ENCODE results near the gene CLEC7A.
A peak's percentile ranks its signal among the peaks of the same experiment; 100 is the strongest.

Gene CLEC7A

DNA sequence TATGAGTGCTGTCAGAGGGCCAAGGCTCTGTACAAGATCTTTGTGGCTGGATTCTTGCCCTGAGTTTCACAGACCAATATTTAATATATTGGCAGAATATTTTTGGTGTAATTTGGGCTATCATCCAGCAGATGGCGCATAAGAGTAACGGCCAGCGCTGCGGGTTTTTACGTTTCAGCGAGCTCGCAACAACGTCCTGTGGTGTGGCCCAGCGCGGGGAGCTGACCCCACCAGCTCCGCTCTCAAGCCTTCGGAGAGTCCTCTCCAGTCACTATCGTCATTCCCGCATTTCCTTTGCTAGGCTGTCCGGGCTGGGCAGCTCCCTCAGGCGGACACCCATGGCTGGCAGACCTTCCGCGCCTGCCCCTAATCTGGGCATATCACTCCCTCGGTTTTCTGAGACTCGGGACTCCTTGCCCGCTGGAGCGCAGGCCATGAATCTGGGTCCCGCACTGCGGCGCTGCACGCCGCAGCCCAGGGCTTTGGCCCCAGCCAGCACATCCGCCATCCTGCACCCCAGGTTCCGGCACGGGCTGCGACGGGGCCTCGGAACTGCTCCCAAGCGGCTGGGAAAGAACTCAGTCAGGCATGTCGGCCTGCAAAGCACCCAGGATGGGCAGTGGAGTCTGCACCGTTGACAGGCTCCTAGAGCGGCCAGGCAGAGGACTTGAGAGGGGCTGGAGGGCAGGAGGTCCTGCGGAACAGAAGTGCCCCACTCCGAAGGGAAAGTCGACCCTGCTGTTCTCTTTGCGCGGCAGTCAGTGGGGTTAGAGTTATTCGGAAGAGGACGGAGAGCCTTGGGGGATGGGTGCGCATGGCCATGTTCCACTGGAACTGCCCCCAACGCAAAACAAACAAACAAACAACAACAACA is 23.5 kb upstream of the CLEC7A start:
- H3K79me2 ChIP-seq (ENCODE audit: insufficient read depth, low read length), result no peaks in the 10 kb centered on the region
- no peak overlapping the region for H2AFZ ChIP-seq (ENCODE audit: low read depth, low read length, severe bottlenecking)
- no peak overlapping the region for H3K9ac ChIP-seq (ENCODE audit: low read length)
- H3K9me2 ChIP-seq (replicated peaks; ENCODE audit: insufficient read depth, low read length), result no peaks in the 10 kb centered on the region
- no peaks in the 10 kb centered on the region for H4K20me1 ChIP-seq (ENCODE audit: low read depth, low read length)
- H3K9me3 ChIP-seq (ENCODE audit: insufficient read depth, low read length), result no peaks in the 10 kb centered on the region
- no peaks in the 10 kb centered on the region for H3K27me3 ChIP-seq (ENCODE audit: low read length)
- no peak overlapping the region for H3K4me3 ChIP-seq (ENCODE audit: insufficient read depth, low read length, poor library complexity, severe bottlenecking)
- H3K4me2 ChIP-seq (ENCODE audit: low read depth, low read length, poor library complexity, severe bottlenecking), result no peak overlapping the region
- no peaks in the 10 kb centered on the region for H3F3A ChIP-seq (ENCODE audit: insufficient read depth)
- TF ChIP-seq, protein P1, sequence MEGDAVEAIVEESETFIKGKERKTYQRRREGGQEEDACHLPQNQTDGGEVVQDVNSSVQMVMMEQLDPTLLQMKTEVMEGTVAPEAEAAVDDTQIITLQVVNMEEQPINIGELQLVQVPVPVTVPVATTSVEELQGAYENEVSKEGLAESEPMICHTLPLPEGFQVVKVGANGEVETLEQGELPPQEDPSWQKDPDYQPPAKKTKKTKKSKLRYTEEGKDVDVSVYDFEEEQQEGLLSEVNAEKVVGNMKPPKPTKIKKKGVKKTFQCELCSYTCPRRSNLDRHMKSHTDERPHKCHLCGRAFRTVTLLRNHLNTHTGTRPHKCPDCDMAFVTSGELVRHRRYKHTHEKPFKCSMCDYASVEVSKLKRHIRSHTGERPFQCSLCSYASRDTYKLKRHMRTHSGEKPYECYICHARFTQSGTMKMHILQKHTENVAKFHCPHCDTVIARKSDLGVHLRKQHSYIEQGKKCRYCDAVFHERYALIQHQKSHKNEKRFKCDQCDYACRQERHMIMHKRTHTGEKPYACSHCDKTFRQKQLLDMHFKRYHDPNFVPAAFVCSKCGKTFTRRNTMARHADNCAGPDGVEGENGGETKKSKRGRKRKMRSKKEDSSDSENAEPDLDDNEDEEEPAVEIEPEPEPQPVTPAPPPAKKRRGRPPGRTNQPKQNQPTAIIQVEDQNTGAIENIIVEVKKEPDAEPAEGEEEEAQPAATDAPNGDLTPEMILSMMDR (IDR thresholded peaks at IDR 0.05; ENCODE audit: insufficient read depth, low read length, poor library complexity, severe bottlenecking), result peak; percentile 34
- TF ChIP-seq EZH2phosphoT487 (conservative IDR thresholded peaks at IDR 0.05; ENCODE audit: low read length), result no peak
- no peak overlapping the region for H3K27ac ChIP-seq (ENCODE audit: low read depth, low read length)
- H3K36me3 ChIP-seq (ENCODE audit: low read length), result no peaks in the 10 kb centered on the region

DNA sequence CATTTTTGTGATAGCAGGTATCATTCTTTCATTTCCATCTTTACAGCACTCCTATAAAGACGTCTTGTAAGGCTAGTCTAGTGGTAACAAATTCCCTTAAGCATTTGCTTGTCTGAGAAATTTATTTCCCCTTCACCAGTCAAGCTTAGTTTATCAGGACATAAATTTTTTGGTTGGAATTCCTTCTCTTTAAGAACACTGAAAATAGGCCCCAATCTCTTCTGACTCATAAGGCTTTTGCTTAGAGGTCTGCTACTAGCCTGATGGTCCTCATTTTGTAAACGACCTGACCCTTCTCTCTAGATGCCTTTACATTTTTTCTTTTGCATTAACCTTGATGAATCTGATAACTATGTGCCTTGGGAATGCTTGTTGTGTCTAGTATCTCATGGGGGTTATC is 21.6 kb upstream of the CLEC7A start:
- Histone ChIP-seq H4K20me1 (ENCODE audit: low read depth, low read length) (no peaks in the 10 kb centered on the region), H3K27ac (ENCODE audit: low read depth, low read length) (no peak overlapping the region), H3K79me2 (ENCODE audit: insufficient read depth, low read length) (no peaks in the 10 kb centered on the region), H3K9ac (ENCODE audit: low read length) (no peak overlapping the region), H3K9me3 (ENCODE audit: insufficient read depth, low read length) (no peaks in the 10 kb centered on the region), H3K27me3 (ENCODE audit: low read length) (no peaks in the 10 kb centered on the region), H3K4me2 (ENCODE audit: low read depth, low read length, poor library complexity, severe bottlenecking) (no peak overlapping the region), H3F3A (ENCODE audit: insufficient read depth) (no peaks in the 10 kb centered on the region), H2AFZ (ENCODE audit: low read depth, low read length, severe bottlenecking) (no peak overlapping the region), H3K36me3 (ENCODE audit: low read length) (no peaks in the 10 kb centered on the region), H3K9me2 (replicated peaks; ENCODE audit: insufficient read depth, low read length) (no peaks in the 10 kb centered on the region), H3K4me3 (ENCODE audit: insufficient read depth, low read length, poor library complexity, severe bottlenecking) (no peak overlapping the region)
- TF ChIP-seq, protein P1 (IDR thresholded peaks at IDR 0.05; ENCODE audit: insufficient read depth, low read length, poor library complexity, severe bottlenecking), result no peak
- no peak for TF ChIP-seq EZH2phosphoT487 (conservative IDR thresholded peaks at IDR 0.05; ENCODE audit: low read length)

DNA sequence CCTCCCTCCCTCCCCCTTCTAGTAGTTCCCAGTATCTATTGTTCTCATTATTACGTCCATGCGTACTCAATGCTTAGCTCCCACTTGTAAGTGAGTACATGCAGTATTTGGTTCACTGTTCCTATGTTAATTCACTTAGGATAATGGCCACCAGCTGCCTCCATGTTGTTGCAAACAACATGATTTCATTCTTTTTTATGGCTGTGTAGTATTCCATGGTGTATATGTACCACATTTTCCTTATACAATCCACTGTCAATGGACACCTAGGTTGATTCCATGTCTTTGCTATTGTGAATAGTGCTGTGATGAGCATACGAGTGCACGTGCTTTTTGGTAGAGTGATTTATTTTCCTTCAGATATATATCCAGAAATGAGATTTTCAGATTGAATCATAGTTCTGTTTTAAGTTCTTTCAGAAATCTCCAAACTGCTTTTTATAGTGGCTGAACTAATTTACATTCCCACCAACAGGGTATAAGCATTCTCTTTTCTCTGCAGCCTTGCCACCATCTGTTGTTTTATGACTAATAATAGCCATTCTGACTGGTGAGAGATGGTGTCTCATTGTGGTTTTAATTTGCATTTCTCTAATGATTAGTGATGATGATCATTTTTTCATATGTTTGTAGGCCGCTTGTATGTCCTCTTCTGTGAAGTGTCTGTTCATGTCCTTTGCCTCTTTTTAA is 17.9 kb upstream of the CLEC7A start:
- H3K9ac ChIP-seq (ENCODE audit: low read length), result no peak overlapping the region
- no peaks in the 10 kb centered on the region for H4K20me1 ChIP-seq (ENCODE audit: low read depth, low read length)
- no peaks in the 10 kb centered on the region for H3F3A ChIP-seq (ENCODE audit: insufficient read depth)
- no peaks in the 10 kb centered on the region for H3K36me3 ChIP-seq (ENCODE audit: low read length)
- H3K9me2 ChIP-seq (replicated peaks; ENCODE audit: insufficient read depth, low read length), result no peaks in the 10 kb centered on the region
- H2AFZ ChIP-seq (ENCODE audit: low read depth, low read length, severe bottlenecking), result no peak overlapping the region
- H3K4me3 ChIP-seq (ENCODE audit: insufficient read depth, low read length, poor library complexity, severe bottlenecking), result no peak overlapping the region
- no peaks in the 10 kb centered on the region for H3K27me3 ChIP-seq (ENCODE audit: low read length)
- H3K79me2 ChIP-seq (ENCODE audit: insufficient read depth, low read length), result no peaks in the 10 kb centered on the region
- H3K9me3 ChIP-seq (ENCODE audit: insufficient read depth, low read length), result no peaks in the 10 kb centered on the region
- TF ChIP-seq, protein P1 (IDR thresholded peaks at IDR 0.05; ENCODE audit: insufficient read depth, low read length, poor library complexity, severe bottlenecking), result no peak
- no peak for TF ChIP-seq EZH2phosphoT487 (conservative IDR thresholded peaks at IDR 0.05; ENCODE audit: low read length)
- no peak overlapping the region for H3K4me2 ChIP-seq (ENCODE audit: low read depth, low read length, poor library complexity, severe bottlenecking)
- H3K27ac ChIP-seq (ENCODE audit: low read depth, low read length), result no peak overlapping the region

All from SU-DHL-6 (cell line).